ENCODE data around the gene GJC1. TPM values are rescaled to one million over a fixed set of nuclear protein-coding genes. Genes with fewer than 3 reads are reported as not detected.

The GJC1 gene
- total RNA-seq, 2 experiments from 2014 or later, result 2.7 to 3.7 TPM

- Mint-ChIP-seq H3K36me3 (no peaks in the 10 kb centered on the region), H3K4me3 (no peak overlapping the region), H3K27ac (no peak overlapping the region), H3K9me3 (ENCODE audit: low read depth) (no peaks in the 10 kb centered on the region), H3K27me3 (peaks cover 22% of the 10 kb centered on the region), H3K4me1 (no peaks in the 10 kb centered on the region)
- ATAC-seq (no peak), DNase-seq (no peak)
- CTCF ChIA-PET, result interaction anchor here (0.6 to 1.0 kb wide), 2 partner anchors 12 to 59 kb away, joined by 3 read pairs; no protein-coding TSS in a partner anchor
Observed at GRCh38 chr17:44808156-44808555, 21.9 kb downstream of the GJC1 start.

GRCh38 chr17:44807817-44808155 lies 22.3 kb downstream of the GJC1 start:
- no peaks in the 10 kb centered on the region for H3K9me3 Mint-ChIP-seq (ENCODE audit: low read depth)
- H3K4me1 Mint-ChIP-seq, result no peaks in the 10 kb centered on the region
- H3K27ac Mint-ChIP-seq, result no peak overlapping the region
- no peak overlapping the region for H3K4me3 Mint-ChIP-seq
- H3K36me3 Mint-ChIP-seq, result no peaks in the 10 kb centered on the region
- CTCF ChIA-PET, result interaction anchor here (0.6 to 1.0 kb wide), 2 partner anchors 13 to 60 kb away, joined by 3 read pairs; no protein-coding TSS in a partner anchor
- ATAC-seq, result no peak
- peaks cover 22% of the 10 kb centered on the region for H3K27me3 Mint-ChIP-seq
- no peak for DNase-seq

- no peaks in the 10 kb centered on the region for H3K36me3 Mint-ChIP-seq
- CTCF ChIA-PET, result interaction anchor here (1.0 to 1.4 kb wide), 2 partner anchors 60 to 61 kb away, joined by 3 read pairs; no protein-coding TSS in a partner anchor
- H3K4me3 Mint-ChIP-seq, result no peak overlapping the region
- no peaks in the 10 kb centered on the region for H3K4me1 Mint-ChIP-seq
- no peak for DNase-seq
- H3K27ac Mint-ChIP-seq, result no peak overlapping the region
- peaks cover 24% of the 10 kb centered on the region for H3K27me3 Mint-ChIP-seq
- H3K9me3 Mint-ChIP-seq (ENCODE audit: low read depth), result no peaks in the 10 kb centered on the region
- no peak for ATAC-seq
Observed at GRCh38 chr17:44807093-44807816, 22.8 kb downstream of the GJC1 start.

- H3K27ac Mint-ChIP-seq, result no peak overlapping the region
- peaks cover 30% of the 10 kb centered on the region for H3K27me3 Mint-ChIP-seq
- CTCF ChIA-PET, result no interaction called here
- no peaks in the 10 kb centered on the region for H3K9me3 Mint-ChIP-seq (ENCODE audit: low read depth)
- no peak for DNase-seq
- no peaks in the 10 kb centered on the region for H3K36me3 Mint-ChIP-seq
- ATAC-seq, result no peak
- no peaks in the 10 kb centered on the region for H3K4me1 Mint-ChIP-seq
- H3K4me3 Mint-ChIP-seq, result no peak overlapping the region
Observed at GRCh38 chr17:44804302-44805089, 25.6 kb downstream of the GJC1 start.

GRCh38 chr17:44801880-44802279 lies 28.2 kb downstream of the GJC1 start:
- ATAC-seq (no peak), DNase-seq (no peak)
- H3K4me1 Mint-ChIP-seq, result peaks cover 11% of the 10 kb centered on the region
- H3K4me3 Mint-ChIP-seq, result no peak overlapping the region
- H3K9me3 Mint-ChIP-seq (ENCODE audit: low read depth), result no peaks in the 10 kb centered on the region
- H3K27ac Mint-ChIP-seq, result no peak overlapping the region
- H3K27me3 Mint-ChIP-seq, result peaks cover 19% of the 10 kb centered on the region
- H3K36me3 Mint-ChIP-seq, result no peaks in the 10 kb centered on the region
- CTCF ChIA-PET, result interaction anchor here (1.0 to 1.5 kb wide), 3 partner anchors 21 to 77 kb away, joined by 3 read pairs; no protein-coding TSS in a partner anchor

GRCh38 chr17:44798356-44798755 lies 31.7 kb downstream of the GJC1 start:
- peaks cover 13% of the 10 kb centered on the region for H3K27me3 Mint-ChIP-seq
- no peaks in the 10 kb centered on the region for H3K9me3 Mint-ChIP-seq (ENCODE audit: low read depth)
- H3K4me1 Mint-ChIP-seq, result peaks cover 11% of the 10 kb centered on the region
- ATAC-seq (no peak), DNase-seq (no peak)
- CTCF ChIA-PET, result interaction anchor here (0.5 to 3.2 kb wide), 11 partner anchors 10 to 337 kb away, joined by 3 to 11 read pairs (median 4); partner anchors contain the start of gene ACBD4
- H3K27ac Mint-ChIP-seq, result no peak overlapping the region
- H3K4me3 Mint-ChIP-seq, result no peak overlapping the region
- no peaks in the 10 kb centered on the region for H3K36me3 Mint-ChIP-seq

GRCh38 chr17:44797802-44798201 lies 32.3 kb downstream of the GJC1 start:
- Mint-ChIP-seq H3K9me3 (ENCODE audit: low read depth) (no peaks in the 10 kb centered on the region), H3K4me3 (no peak overlapping the region), H3K4me1 (peaks cover 11% of the 10 kb centered on the region), H3K27me3 (peaks cover 13% of the 10 kb centered on the region), H3K27ac (no peak overlapping the region), H3K36me3 (no peaks in the 10 kb centered on the region)
- DNase-seq, result no peak
- no peak for ATAC-seq
- CTCF ChIA-PET, result interaction anchor here (0.6 to 3.2 kb wide), 10 partner anchors 11 to 338 kb away, joined by 3 to 11 read pairs (median 4); partner anchors contain the start of gene ACBD4

GRCh38 chr17:44796731-44797130 lies 33.4 kb downstream of the GJC1 start:
- Mint-ChIP-seq H3K27me3 (peaks cover 6% of the 10 kb centered on the region), H3K4me3 (no peak overlapping the region), H3K27ac (no peak overlapping the region), H3K36me3 (no peaks in the 10 kb centered on the region), H3K9me3 (ENCODE audit: low read depth) (no peaks in the 10 kb centered on the region), H3K4me1 (peaks cover 11% of the 10 kb centered on the region)
- CTCF ChIA-PET, result interaction anchor here (1.6 to 3.2 kb wide), 2 partner anchors 17 to 20 kb away, joined by 4 to 11 read pairs; no protein-coding TSS in a partner anchor
- ATAC-seq, result no peak
- no peak for DNase-seq

GRCh38 chr17:44795928-44796327 lies 34.2 kb downstream of the GJC1 start:
- Mint-ChIP-seq H3K9me3 (ENCODE audit: low read depth) (no peaks in the 10 kb centered on the region), H3K4me1 (peaks cover 11% of the 10 kb centered on the region), H3K27me3 (peaks cover 5% of the 10 kb centered on the region), H3K4me3 (no peak overlapping the region), H3K27ac (no peak overlapping the region), H3K36me3 (no peaks in the 10 kb centered on the region)
- CTCF ChIA-PET, result no interaction called here
- ATAC-seq (no peak), DNase-seq (no peak)

- DNase-seq, result no peak
- Mint-ChIP-seq H3K36me3 (no peaks in the 10 kb centered on the region), H3K27ac (no peak overlapping the region), H3K4me3 (no peak overlapping the region), H3K27me3 (peaks cover 5% of the 10 kb centered on the region), H3K9me3 (ENCODE audit: low read depth) (no peaks in the 10 kb centered on the region), H3K4me1 (peaks cover 11% of the 10 kb centered on the region)
- CTCF ChIA-PET, result no interaction called here
- no peak for ATAC-seq
Observed at GRCh38 chr17:44795421-44795820, 34.7 kb downstream of the GJC1 start.

- Mint-ChIP-seq H3K36me3 (no peaks in the 10 kb centered on the region), H3K4me1 (peaks cover 11% of the 10 kb centered on the region), H3K27me3 (peaks cover 5% of the 10 kb centered on the region), H3K9me3 (ENCODE audit: low read depth) (no peaks in the 10 kb centered on the region), H3K4me3 (no peak overlapping the region), H3K27ac (no peak overlapping the region)
- DNase-seq, result no peak
- ATAC-seq, result no peak
- CTCF ChIA-PET, result interaction anchor here (1.1 kb wide), 1 partner anchor 15 kb away, joined by 4 read pairs; no protein-coding TSS in a partner anchor
Observed at GRCh38 chr17:44794851-44795413, 35.2 kb downstream of the GJC1 start.

GRCh38 chr17:44793885-44794842 lies 35.9 kb downstream of the GJC1 start:
- DNase-seq (no peak), ATAC-seq (no peak)
- Mint-ChIP-seq H3K4me1 (peaks cover 11% of the 10 kb centered on the region), H3K4me3 (no peak overlapping the region), H3K36me3 (no peaks in the 10 kb centered on the region), H3K9me3 (ENCODE audit: low read depth) (no peaks in the 10 kb centered on the region), H3K27me3 (peaks cover 5% of the 10 kb centered on the region), H3K27ac (no peak overlapping the region)
- CTCF ChIA-PET, result interaction anchor here (1.1 kb wide), 1 partner anchor 14 kb away, joined by 4 read pairs; no protein-coding TSS in a partner anchor
